Activated naive CD4-positive, alpha-beta T cell treated with anti-CD3 and anti-CD28 coated beads, Interleukin-2, amount 50 U/mL, for 24 hours (primary cell): ENCODE data around the gene STIL.
"Not testable (repeated sequence)": the region's sequence is repeated elsewhere in the genome, so short reads cannot be mapped to it uniquely, and the experiment has no call there.

Experiments
- H3K27ac Mint-ChIP-seq: one replicate; pipeline ENCODE4 v1.8.0; 2021; ENCODE audit warnings: mild to moderate bottlenecking, mixed read lengths
- H3K27me3 Mint-ChIP-seq: one replicate; pipeline ENCODE4 v1.8.0; 2021; ENCODE audit warnings: mixed read lengths
- H3K36me3 Mint-ChIP-seq: one replicate; pipeline ENCODE4 v1.8.0; 2021; ENCODE audit warnings: mixed read lengths
- H3K4me1 Mint-ChIP-seq: one replicate; pipeline ENCODE4 v1.8.0; 2021; ENCODE audit warnings: mixed read lengths
- H3K4me3 Mint-ChIP-seq: one replicate; pipeline ENCODE4 v1.8.0; 2021; ENCODE audit warnings: mild to moderate bottlenecking, mixed read lengths
- H3K9me3 Mint-ChIP-seq: one replicate; pipeline ENCODE4 v1.8.0; 2021; ENCODE audit warnings: mixed read lengths

Gene STIL

DNA sequence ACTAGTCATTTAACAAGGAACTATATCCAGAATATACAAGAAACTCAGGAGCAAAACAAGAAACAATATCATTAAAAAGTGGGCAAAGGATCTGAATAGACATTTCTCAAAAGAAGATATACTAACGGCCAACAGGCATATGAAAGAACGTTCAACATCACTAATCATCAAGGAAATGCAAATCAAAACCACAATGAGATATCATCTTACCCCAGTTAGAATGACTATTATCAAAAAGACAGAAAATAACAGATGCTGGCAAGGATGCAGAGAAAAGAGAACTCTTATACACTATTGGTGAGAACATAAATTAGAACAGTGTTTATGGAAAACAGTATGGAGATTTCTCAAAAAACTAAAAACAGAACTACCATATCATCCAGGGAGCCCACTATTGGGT, 110.4 kb downstream of the STIL start:
- H3K4me3 Mint-ChIP-seq, H3K36me3 Mint-ChIP-seq: not testable (repeated sequence)

DNA sequence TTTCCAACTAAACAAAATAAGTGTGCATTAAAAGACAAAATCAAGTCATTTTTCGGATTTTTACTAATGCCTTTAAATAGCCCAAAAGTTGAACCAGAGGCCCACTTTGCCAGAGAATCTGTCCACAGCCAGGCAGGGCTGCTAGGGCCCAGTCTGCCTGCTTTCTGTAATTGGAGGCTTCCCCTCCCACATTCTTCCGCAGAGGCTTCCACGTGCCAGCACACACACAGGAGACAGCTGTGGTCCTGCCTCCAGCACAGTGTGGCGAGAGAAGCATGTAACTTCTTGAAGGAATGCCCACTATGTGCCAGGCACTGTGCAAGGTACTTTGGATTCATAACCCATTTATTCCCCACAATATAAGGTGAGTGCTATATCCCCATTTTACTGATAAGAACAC, 112.8 kb downstream of the STIL start:
- Mint-ChIP-seq H3K4me3 (no peak overlapping the region), H3K9me3 (no peaks in the 10 kb centered on the region), H3K36me3 (no peaks in the 10 kb centered on the region), H3K27ac (no peak overlapping the region), H3K27me3 (peaks cover 35% of the 10 kb centered on the region), H3K4me1 (no peaks in the 10 kb centered on the region)

More for the DNA sequence above, 110.4 kb downstream of the STIL start:
- H3K4me1 Mint-ChIP-seq, H3K9me3 Mint-ChIP-seq, H3K27ac Mint-ChIP-seq: not testable (repeated sequence)
- H3K27me3 Mint-ChIP-seq = peaks cover 31% of the 10 kb centered on the region
